H54 (cell line): ENCODE results near the gene C16orf82.
A peak's percentile ranks its signal among the peaks of the same experiment; 100 is the strongest.

Source experiments
- DNase-seq: peaks from one replicate; pipeline ENCODE4 v3.0.0; 2011; ENCODE audit warnings: low spot score, mixed read lengths; ENCODE audit not compliant: insufficient read length
- FAIRE-seq: peaks from 3 replicates; lab custom pipeline; 2011; peaks lifted over from hg19 to GRCh38; lab: Jason Lieb, UNC
- POLR2A ChIP-seq: IDR thresholded peaks from 2 replicates; pipeline ENCODE4 v1.6.1; 2011; ENCODE audit warnings: low read depth, mild to moderate bottlenecking, low read length

The C16orf82 gene

GRCh38 chr16:27106305-27106704 lies 39.6 kb downstream of the C16orf82 start:
- no peak for TF ChIP-seq POLR2A
- FAIRE-seq (no peak), DNase-seq (no peak)

- DNase-seq: no peak
- no peak for TF ChIP-seq POLR2A
- no peak for FAIRE-seq
These were observed 40.5 kb downstream of the C16orf82 start for GRCh38 chr16:27107185-27107592.

- FAIRE-seq (no peak), DNase-seq (no peak)
- no peak for TF ChIP-seq POLR2A
These were observed 41.5 kb downstream of the C16orf82 start for GRCh38 chr16:27108051-27108770.

- TF ChIP-seq POLR2A: no peak
- FAIRE-seq (no peak), DNase-seq (no peak)
These were observed 42.3 kb downstream of the C16orf82 start for GRCh38 chr16:27108826-27109665.

GRCh38 chr16:27109666-27110523 lies 43.2 kb downstream of the C16orf82 start:
- DNase-seq (peak; percentile 78), FAIRE-seq (no peak)
- no peak for TF ChIP-seq POLR2A

- DNase-seq (no peak), FAIRE-seq (no peak)
- no peak for TF ChIP-seq POLR2A
These were observed 43.8 kb downstream of the C16orf82 start for GRCh38 chr16:27110524-27110896.

- TF ChIP-seq POLR2A: no peak
- no peak for FAIRE-seq
- no peak for DNase-seq
These were observed 44.8 kb downstream of the C16orf82 start for GRCh38 chr16:27111486-27111885.

GRCh38 chr16:27112093-27112811 lies 45.5 kb downstream of the C16orf82 start:
- FAIRE-seq (no peak), DNase-seq (no peak)
- TF ChIP-seq POLR2A: no peak

- TF ChIP-seq POLR2A: no peak
- FAIRE-seq: no peak
- no peak for DNase-seq
These were observed 46.7 kb downstream of the C16orf82 start for GRCh38 chr16:27113341-27113841.

GRCh38 chr16:27114006-27114405 lies 47.3 kb downstream of the C16orf82 start:
- FAIRE-seq (no peak), DNase-seq (no peak)
- TF ChIP-seq POLR2A: no peak

- TF ChIP-seq POLR2A: no peak
- DNase-seq (no peak), FAIRE-seq (no peak)
These were observed 51.8 kb downstream of the C16orf82 start for GRCh38 chr16:27118526-27118925.
